Pons (tissue), 1 donor: ENCODE results near the gene LRRC56.
"Not testable (repeated sequence)": the region's sequence is repeated elsewhere in the genome, so short reads cannot be mapped to it uniquely, and the experiment has no call there.

Experiments
- DNase-seq: peaks from one replicate; pipeline ENCODE4 v3.0.0-alpha.2; 2016; ENCODE audit warnings: low spot score

LRRC56 gene

DNA sequence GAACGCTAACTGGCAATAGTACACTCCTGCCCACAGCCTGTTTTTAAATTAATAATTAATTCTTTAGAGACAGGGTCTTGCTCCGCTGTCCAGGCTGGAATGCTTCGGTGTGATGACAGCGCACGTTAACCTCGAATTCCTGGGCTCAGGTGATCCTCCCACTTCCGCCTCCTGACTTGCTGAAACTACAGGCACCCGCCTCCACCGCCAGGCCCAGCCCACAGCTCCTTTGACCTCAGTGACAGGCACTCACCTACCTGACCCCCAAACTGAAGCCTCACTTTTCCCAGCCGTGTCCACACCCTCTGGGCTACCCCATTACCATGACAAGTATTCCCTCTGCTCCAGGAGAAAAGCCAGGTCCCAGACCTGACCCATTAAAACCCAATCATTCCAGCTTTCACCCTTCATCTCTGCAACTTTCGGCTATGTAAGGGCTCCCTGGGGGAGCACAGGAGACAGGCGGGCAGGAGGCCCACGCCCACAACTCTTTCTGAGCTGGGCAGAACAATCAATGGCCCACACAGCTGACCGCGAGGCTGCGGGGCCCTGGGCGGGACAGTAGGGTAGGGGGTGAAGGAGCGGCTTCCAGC lies 22.5 kb downstream of the LRRC56 start:
- DNase-seq = no peak

DNA sequence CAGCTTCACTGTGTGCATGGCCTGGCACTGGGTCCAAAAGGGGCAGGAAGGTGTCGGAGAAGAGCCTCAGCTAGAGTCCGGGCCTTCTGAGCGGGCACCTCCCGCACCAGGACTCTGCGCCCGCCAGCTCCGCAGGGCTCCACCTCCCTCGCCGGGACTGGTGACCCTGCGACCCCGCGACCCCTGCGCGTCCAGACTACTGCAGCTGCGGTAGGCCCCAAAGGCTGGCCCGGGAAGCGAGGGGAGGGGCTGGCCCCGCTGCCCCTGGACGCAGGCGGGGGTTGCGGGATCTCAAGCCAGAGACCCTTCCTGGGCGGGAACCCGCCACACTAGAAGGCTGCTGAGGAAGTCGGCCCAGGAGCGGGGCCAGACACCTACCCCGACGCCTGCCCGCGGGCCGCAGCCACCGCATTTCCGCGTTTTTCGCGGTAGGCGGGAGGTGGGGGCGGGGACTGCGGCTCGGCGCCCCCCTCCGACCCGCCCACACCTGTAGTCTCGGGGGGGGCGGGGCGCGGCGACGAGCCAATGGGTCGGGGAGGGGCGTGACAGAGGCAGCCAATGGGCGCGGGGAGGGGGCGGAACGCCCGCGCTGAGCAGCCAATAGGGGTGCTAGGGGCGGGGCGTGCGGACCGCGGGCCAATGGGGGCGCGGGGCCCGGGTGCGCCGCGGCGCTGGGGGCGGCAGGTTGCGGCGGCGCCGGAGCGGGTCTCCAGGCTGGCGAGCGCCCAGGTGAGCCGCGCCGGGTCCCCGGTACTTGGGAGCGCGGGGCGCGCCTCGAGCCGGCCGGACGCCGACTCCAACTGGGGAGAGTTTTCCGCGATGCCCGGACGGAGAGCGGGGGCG lies 23.2 kb downstream of the LRRC56 start, which contains the start of the genes LMNTD2 and RASSF7:
LMNTD2 (minus strand) TSS at position 434 of the 843 bp plus-strand sequence; CDS start at position 412, 22 bp downstream.
RASSF7 (plus strand) TSS at position 666 of the 843 bp plus-strand sequence. CDS start 799 bp downstream, outside the sequence.
- DNase-seq = peak; percentile 72

GRCh38 chr11:561148-562003 lies 24.0 kb downstream of the LRRC56 start:
- no peak for DNase-seq

GRCh38 chr11:562046-562645 lies 24.8 kb downstream of the LRRC56 start:
- DNase-seq = no peak

DNA sequence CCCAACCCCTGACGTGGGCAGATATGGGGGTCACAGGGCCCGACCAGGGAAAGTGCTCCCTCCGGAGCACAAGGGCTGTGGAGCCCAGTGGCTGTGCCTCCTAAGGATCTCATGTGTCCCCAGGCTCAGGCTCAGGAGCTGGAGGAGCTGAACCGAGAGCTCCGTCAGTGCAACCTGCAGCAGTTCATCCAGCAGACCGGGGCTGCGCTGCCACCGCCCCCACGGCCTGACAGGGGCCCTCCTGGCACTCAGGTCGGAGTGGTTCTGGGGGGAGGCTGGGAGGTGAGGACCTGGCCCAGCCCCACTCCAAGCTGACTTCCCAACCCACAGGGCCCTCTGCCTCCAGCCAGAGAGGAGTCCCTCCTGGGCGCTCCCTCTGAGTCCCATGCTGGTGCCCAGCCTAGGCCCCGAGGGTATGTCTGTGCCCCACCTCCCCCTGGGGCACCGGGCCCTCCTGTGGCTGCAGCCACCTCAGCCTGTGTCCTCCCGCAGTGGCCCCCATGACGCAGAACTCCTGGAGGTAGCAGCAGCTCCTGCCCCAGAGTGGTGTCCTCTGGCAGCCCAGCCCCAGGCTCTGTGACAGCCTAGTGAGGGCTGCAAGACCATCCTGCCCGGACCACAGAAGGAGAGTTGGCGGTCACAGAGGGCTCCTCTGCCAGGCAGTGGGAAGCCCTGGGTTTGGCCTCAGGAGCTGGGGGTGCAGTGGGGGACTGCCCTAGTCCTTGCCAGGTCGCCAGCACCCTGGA lies 25.9 kb downstream of the LRRC56 start:
- no peak for DNase-seq

- DNase-seq = no peak
These were observed 26.7 kb downstream of the LRRC56 start for GRCh38 chr11:563812-564578.

- no peak for DNase-seq
These were observed 28.7 kb downstream of the LRRC56 start for GRCh38 chr11:565921-566509.

- no peak for DNase-seq
These were observed 29.8 kb downstream of the LRRC56 start for GRCh38 chr11:567011-567628.

GRCh38 chr11:567629-568292 lies 30.4 kb downstream of the LRRC56 start:
- no peak for DNase-seq

GRCh38 chr11:568306-569157 lies 31.2 kb downstream of the LRRC56 start:
- peak; percentile 82 for DNase-seq

GRCh38 chr11:569158-569885 lies 32.0 kb downstream of the LRRC56 start:
- no peak for DNase-seq

DNA sequence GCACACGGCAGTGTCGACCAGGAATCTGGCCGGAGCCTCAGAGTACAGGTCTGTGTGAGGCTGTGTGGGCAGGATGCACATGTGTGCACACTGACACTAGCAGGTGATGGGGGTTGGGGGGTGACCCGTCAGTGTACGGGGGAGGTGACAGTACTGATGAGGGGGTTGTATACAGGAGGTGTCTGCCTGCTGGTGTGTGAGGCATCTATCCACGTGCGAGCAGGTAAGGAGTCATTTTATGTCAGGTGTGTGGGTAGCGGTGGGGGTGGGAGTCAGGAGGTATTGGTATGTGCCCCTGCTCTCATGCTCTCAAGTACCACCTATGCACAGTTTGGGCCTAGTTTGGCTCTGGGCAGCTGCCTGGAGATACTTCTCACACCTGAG lies 34.5 kb downstream of the LRRC56 start:
- DNase-seq = no peak

- DNase-seq = no peak
These were observed 35.9 kb downstream of the LRRC56 start for GRCh38 chr11:573146-573759.

GRCh38 chr11:574031-574570 lies 36.8 kb downstream of the LRRC56 start:
- DNase-seq = not testable (repeated sequence)

GRCh38 chr11:574632-575312 lies 37.4 kb downstream of the LRRC56 start:
- no peak for DNase-seq
